HG03280 (cell line): ENCODE data around the gene ETNK2.
"Not testable (repeated sequence)": the region's sequence is repeated elsewhere in the genome, so short reads cannot be mapped to it uniquely, and the experiment has no call there.

Experiments used
- ATAC-seq: cut with Tn5 transposase; IDR thresholded peaks from one replicate; pipeline ENCODE4 v1.9.1; 2021; ENCODE audit warnings: mild to moderate bottlenecking, moderate library complexity; ENCODE audit not compliant: unreplicated experiment

The ETNK2 gene

DNA sequence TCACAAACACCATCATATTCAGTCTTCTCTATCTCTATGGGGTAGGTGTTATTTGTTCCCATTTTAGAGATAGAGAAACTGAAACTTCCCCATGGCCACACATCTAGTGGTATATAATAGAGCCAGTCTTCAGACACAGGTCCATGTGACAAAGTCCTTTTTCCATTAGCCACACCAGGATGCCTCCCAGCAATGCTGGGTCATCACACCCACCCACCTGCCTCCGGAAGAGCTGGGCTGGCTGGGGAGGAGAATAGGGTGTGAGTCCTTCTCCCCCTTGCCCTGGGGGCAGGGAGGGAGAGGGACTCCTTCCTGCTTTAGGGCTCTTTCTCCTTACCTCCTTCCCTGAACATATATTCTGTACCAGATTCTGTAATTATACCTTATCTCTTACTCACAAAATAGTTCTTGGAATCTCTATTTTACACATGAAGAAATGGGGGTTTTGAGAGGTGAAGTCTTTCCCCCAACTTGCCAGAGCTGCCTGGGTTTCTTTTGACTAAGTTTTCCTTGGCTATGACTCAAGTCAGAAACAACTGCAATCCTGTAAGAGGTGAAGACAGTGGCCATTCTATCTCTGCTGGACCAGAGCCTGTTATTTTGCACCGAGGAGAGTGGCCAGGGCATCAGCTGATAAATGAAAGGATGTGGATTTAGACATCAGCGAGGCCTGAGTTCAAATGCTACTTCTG, 49.0 kb downstream of the ETNK2 start:
- ATAC-seq: no peak

DNA sequence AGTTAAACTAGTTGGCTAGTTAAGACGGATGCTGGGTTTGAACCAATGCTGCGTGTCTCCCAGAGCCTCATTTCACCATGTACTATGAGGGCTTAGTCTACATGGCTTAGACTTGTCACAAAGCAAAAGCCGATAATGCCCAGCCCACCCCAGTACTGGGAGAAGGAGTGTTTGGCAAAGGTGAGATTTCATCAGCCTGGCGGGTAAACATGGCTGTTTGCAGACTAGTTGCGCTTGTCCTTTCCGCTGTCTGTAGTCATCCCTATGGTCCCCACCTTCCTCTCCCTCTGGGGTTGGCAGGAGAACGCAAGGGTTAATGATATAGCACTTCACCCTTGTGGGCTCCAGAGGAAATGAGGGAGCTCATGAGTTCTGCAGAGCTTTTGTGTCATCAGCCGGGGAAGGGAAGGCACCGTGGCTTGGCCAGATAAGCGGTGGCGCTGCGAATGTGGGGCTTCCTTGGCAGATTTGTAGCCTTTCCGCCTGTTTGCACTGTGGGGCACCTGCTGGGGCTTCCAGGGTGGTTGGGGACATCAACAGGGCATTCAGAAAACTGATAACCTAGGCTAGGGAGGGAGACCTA, 49.7 kb downstream of the ETNK2 start:
- ATAC-seq: no peak

DNA sequence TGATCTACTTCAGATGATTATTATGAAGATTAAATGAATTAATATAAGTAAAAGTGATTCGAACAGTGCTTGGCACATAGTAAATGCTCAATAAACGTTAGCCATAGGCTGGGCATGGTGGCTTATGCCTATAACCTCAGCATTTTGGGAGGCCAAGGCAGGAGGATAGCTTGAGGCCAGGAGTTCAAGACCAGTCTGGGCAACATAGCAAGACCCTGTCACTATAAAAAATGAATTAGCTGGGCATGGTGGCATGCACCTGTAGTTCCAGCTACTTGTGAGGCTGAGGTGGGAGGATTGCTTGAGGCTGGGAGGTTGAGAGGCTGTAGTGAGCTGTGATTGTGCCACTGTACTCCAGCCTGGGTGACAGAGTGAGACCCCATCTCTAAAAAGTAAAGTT, 52.1 kb downstream of the ETNK2 start:
- not testable (repeated sequence) for ATAC-seq

DNA sequence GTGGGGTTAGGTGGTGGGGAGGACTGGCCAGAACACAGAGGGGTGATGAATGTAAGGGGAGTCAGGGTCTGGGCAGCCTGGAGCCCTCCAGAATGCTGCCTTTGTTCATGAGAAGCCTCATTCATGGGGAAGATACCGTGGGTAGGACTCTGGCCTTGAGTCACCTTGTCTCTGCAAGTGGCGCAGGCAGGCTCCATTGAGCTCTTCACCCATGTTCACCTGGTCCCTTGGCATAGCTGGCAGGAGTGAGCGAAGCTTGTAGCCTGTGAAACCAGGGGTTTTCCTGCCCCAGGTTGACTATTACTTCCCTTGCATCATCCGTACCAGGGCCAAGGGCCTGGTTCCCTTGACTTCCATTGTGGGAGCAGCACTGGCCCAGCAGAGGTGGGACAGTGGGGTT, 53.2 kb downstream of the ETNK2 start:
- no peak for ATAC-seq

DNA sequence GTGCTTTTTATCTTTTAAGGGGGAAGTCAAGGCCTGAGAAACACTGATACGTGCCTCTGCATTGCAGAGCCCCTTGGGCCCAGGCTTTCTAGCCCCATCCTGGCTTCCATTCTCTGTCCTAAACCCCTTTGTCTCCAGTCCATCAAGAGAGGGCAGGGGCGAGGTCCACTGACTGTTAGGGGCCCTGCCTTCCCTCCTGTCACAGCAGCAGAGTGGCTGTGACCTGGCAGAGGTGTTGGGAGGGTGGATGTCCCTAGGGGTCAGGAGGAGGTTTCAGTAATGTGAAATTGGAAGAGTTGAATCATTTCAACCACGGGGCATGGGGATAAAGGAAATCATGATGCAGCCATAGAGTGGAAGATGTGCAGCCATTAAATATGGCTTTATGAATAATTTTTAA, 54.9 kb downstream of the ETNK2 start:
- ATAC-seq: no peak

DNA sequence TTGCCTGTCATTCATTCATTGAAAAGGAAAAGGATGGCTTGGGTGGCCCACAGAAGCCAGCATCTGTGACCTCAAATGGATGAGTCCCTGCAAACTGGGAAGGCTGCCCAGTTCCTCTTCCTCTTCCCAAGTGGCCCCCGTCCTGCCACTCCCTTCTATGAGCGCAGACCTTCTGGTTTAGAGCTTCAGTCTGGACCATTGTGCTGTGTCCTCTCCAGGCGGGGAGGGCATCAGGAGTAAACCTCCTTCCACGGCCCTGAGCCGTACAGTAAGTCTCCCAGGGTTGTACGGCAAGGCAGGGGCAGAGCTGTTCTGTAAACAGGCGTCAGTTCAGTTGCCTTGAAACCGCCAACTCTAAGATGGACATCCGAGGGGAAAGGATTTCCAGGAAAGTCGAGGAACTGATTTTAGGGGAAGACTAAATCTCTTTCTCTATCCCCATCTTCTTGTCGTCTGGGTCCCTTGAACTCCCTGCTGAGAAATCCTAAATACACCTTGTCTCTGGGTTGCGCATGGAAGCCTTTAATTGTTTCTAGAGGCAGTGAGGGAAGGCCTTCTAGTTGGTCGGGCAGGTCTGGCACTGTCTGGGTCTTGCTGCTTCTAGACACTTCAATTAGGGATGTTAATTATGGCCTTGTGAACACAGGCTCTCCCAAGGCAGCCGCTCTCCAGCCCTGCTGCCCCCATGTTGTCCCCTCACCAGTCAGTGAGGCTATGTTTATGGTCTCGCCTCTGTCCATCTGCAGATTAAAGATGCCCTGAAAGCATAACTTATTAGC, 56.8 kb downstream of the ETNK2 start:
- ATAC-seq: no peak

DNA sequence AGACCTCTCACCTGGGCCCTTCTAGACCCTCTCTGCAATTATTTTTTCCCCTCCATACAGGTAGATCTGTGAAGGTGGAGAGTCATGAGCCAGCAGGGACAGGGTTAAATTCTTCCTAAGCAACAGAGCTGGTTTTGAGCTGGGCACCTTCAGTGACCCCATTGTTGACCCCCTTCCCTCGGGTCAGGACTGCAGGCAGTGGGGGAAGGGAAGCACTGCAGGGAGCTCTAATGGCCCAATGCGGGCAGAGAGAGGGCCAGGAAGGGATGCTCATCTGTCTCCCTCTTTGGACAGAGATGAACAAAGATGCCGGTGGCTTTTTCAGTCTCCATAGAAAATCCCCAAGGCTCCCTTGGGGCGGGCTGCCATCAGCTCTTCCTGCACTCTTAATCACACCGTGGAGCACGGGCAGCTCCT, 57.5 kb downstream of the ETNK2 start:
- no peak for ATAC-seq

DNA sequence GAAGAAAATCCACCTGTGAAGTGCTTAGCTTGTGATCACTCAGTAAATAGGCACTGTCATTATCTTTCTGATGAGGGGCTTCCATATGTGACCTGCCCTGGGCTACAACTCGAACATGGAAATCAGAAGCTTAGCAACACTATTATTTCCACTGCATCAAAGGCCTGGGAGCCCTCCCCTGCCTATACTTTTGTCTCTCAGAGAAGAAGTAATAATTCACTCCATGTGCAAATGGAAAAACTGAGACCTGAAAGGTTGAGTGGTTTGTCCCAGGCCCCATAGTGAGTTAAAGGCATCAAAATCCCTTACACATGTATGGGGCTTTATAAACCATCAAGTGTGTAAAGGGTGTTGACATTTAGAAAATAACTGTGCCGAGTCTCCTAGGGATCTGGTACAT, 58.1 kb downstream of the ETNK2 start:
- no peak for ATAC-seq

DNA sequence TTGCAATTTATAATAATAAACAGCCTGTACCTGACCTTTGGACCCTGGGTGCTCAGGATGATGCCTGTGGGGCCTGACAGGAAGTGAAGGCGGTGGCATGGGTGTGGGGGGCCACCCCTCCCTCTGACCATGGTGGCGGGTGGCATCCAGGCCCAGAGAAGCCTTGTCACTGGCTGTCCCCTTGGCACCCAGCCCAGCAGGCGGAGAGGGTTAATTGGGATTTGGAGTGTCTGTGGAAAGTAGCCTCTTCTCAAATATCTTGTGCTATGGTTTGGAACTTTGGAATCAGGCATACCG, 58.5 kb downstream of the ETNK2 start:
- ATAC-seq: no peak

DNA sequence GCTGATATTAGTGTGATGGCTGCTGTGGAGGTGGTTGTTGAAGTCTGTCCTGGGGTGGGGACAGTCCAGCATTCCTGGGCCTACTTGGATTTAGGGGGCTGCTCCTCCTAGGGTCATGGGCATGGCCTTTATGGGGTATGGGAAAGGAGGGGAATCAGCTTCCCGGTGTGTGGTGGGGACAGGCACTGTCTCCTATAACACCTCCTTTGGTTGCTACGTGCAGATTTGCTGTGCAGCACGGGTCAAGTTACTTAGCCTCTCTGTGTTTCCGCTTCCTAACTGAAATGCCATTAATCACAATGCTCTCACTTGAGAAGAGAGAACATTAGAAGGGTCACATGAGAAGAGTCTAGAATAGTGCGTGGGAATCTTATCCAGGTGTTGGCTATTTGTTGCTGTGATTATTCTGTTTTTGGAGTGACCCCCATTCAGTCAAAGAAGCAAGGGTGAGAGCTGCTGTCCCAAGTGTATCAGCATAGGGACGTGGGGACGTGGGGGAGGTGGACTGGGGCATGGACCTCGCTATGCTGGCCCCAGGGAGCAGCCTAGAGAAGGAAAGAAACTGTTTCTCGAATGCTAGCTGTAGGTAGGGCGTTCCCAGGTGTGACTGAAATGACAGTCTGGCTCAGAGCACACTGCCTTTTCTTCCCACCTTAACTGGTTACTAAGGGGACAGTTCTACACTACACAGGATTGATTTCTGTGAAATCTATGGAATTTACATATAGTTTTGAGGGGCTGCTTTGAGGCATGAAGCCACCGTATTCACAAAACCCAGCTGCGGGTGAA, 59.0 kb downstream of the ETNK2 start:
- no peak for ATAC-seq

DNA sequence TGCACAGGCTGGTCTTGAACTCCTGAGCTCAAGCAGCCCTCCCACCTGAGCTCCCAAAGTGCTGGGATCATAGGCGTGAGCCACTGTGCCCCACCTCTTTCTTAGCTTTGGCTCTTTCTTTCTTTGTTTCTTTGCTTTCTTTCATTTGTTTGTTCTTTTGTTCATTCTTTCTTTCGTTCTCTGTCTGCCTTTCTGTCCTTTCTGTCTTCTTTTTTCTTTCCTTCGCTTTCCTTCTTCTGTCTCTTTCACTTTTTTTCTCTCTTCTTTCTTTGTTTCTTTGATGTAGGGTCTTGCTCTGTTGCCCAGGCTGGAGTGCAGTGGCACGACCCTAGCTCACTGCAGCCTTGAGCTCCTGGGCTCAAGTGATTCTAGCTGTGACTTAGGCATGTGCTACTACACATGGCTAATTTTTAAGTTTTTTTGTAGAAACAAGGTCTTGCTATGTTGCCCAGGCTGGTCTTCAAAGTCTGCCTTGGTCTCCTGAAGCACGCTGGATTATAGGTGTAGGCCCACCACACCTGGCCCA, 60.0 kb downstream of the ETNK2 start:
- no peak for ATAC-seq

DNA sequence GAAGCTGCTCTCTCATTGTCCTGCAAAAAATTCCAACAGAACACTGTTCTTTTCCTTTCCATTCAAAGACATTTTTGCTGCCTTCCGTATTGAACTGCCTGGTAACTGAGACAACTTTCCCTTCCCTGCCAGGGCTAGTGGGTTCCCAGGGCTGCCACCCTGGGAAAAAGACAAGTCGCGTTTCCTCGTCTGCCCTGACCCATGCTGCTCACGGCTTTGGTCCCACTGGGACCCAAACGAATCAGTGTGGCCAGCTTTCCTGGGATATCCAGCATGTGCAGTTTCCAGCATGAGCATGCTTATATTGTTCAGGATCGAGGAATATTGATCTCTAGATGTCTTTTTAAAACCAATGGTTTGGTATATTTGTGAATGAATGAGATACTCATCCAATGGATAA, 60.8 kb downstream of the ETNK2 start:
- ATAC-seq: no peak

DNA sequence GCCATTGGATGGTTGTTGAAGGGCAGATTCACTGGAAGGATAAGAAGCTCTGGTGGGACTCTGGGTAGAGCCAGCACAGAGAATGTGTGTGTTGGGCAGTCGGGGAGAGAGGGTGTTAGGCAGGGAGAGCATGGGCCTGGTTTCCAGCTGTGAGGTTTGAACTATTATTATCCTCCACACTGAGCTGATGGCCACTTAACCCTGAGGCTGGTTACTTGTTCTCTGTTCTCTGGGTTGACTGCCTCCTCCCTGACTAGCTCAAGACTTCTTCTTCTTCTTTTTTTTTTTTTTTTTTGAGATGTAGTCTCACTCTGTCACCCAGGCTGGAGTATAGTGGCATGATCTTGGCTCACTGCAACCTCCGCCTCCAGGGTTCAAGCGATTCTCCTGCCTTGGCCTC, 61.7 kb downstream of the ETNK2 start:
- not testable (repeated sequence) for ATAC-seq

DNA sequence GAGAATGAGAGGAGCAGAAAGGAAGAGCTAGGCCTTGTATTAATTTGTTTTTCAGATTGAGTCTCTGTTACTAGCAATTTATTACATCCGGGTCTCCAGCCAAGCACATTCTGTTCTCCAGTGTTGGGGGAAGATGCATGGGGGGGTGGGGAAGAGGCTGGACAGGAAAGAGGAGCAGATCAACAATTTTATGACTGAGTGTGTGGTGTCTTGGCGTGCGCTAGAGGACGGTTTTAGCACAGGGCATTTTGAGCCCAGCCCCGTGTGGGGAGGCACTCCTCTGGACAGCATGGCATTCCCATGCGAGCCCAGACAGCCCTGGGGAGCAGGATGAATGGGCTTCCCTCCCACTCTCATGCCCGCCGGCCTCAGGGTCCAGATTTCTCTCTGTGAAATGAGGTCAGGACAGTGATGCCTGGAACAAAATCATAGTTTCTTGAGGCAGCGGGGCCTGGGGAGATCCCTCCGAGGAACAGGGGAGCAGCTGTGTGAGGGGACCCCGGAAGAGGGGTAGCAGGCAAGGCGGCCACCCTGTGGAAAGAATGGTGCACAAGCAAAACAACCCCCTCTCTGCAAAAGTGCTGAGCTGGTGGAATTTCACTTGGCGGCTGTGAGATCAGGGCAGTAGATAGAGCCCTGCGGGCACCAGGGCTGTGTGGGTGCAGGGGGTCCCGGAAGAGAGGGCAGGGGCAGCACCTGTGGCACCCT, 62.6 kb downstream of the ETNK2 start:
- ATAC-seq: no peak

DNA sequence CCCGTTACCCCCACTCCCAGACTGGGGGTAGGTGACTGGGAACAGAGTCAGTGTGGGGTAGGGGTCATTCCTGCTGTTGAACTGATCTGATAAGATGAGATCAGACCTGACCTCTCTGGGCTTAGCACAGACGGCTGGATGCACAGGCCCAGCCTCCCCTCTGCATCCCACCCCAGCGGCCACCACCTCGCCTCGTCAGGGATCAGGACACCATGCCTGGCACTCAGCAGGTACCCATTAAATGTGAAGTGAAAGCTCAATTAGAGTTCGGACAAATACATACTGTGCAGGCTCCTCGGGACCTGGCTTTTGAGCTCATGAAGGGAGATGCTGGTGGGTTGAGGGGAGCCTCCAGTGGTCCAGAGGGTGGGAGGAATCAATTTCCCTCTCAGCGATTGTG, 63.2 kb downstream of the ETNK2 start:
- ATAC-seq: no peak

DNA sequence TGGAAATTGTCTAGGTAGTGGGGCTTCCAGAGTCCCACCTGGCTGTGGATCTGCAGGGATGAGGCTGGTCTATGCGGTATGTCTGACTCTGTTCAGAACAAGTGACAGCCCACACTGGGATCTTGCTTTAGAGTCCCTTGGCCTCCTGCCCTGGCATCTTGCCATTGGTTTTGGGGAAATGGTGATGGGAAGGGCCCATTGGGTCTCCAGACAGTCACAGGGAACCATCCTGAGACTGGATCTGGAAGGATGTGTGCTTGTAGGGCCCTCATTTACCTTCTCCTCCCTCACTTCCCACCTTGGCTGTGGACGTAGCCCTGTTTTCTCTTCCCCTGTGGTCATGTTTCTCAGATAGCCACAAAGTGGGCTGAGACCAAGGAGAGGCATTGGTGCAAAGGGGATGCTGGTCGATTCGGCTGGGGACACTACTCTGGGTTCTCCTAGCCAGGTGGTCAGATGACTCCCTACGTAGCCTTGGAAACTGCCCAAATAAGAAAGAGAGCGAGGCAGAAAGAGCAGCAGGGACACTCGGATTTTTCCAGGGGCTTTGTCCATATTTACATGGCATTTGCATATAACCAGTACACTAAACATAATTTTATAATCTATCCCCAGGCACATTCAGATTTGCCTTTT, 63.8 kb downstream of the ETNK2 start:
- ATAC-seq: no peak

DNA sequence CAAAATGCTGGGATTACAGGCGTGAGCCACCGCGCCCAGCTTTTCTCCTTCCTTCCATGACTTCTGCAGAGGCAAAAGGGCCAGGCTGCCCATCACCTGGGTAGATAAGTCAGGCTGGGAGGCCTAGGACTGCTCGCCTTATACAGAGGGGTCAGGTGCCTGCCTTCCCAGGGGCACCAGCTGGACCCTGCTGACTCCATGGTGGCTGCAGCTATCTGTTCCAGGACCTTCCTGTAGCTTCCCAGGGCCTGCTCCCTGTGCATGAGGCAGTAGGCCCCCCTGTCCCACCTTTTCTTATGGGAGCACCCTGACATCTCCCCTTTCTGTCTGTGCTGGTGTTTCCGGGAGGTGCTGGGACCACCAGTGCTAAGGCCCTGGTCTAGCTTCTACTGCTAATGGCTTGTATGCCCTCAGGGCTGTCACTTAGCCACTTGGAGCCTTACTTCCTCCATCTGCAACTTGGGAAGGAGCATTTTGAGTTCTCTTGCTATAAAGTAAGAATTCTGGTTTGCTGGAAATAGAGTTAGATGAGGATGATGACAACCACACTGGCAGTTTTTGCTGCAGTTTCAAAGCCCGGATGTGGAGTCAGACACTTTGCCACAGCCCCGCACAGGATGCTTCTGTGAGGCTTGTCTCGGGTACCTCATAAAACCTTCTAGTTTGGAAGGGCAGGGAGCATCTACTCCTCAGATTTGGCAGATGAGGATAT, 64.5 kb downstream of the ETNK2 start:
- no peak for ATAC-seq

DNA sequence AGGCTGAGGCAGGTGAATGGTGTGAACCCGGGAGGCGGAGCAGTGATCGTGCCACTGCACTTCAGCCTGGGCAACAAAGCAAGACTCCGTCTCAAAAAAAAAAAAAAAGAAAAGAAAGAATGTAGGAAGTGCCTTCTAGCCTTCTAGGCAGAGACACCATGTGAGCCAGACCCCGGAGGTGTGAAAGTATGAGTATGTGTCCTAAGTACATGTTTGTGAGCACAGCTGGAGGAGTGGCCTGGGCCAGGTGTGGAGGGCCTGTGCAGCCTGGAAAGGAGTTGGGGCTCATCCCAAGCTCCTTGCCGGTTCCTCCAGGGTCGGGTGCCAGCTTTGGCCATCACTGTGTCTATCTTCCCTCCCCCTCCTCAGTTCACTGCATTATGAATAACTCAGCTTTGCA, 66.0 kb downstream of the ETNK2 start:
- ATAC-seq: no peak

DNA sequence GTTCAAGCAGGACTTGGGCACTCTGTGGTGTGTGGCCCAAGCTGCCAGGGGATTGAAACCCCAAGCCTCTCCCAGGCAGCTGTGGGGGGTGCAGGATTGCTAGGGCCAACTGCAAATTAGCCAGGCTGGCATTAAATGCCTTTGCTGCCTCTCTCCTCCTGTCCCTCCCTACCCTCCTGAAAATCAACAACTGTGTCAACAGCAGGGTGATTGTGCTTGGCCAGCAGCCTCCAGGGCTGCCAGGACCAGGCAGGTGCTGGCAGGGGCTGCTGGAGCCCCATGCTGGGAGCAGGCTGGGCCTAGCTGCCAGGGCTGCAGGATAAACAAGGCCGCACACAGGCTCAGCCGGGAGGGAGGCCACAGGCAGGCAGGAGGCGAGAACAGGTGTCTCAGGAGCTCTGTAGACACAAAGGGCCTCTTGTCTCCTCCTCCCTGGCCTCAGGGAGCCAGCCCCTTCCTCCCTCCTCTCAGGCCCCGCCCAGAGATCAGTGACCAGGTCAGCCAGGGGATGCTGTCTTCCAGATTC, 67.5 kb downstream of the ETNK2 start:
- no peak for ATAC-seq
